ENCODE data around the gene RBMXL2.

RBMXL2 gene

GRCh38 chr11:7088921-7089320 is at the start of gene RBMXL2:
Gene RBMXL2, plus strand, starts transcription at chr11:7088998. Its CDS starts 123 bp downstream, at chr11:7089121.
- DNase-seq (ENCODE audit: low spot score): no peak

- no peak for DNase-seq (ENCODE audit: low spot score)
Measured at GRCh38 chr11:7046474-7047175, 42.2 kb upstream of the RBMXL2 start.

GRCh38 chr11:7050191-7050590 is 38.6 kb upstream of the RBMXL2 start:
- no peak for DNase-seq (ENCODE audit: low spot score)

- DNase-seq (ENCODE audit: low spot score): no peak
Measured at GRCh38 chr11:7056828-7057513, 31.8 kb upstream of the RBMXL2 start.

GRCh38 chr11:7057641-7058040 is 31.2 kb upstream of the RBMXL2 start:
- DNase-seq (ENCODE audit: low spot score): no peak

GRCh38 chr11:7060868-7061267 is 27.9 kb upstream of the RBMXL2 start:
- no peak for DNase-seq (ENCODE audit: low spot score)

GRCh38 chr11:7062534-7062933 is 26.3 kb upstream of the RBMXL2 start:
- no peak for DNase-seq (ENCODE audit: low spot score)

- DNase-seq (ENCODE audit: low spot score): no peak
Measured at GRCh38 chr11:7072401-7073028, 16.3 kb upstream of the RBMXL2 start.

- DNase-seq (ENCODE audit: low spot score): no peak
Measured at GRCh38 chr11:7077101-7077500, 11.7 kb upstream of the RBMXL2 start.

GRCh38 chr11:7079545-7080135 is 9.2 kb upstream of the RBMXL2 start:
- no peak for DNase-seq (ENCODE audit: low spot score)

GRCh38 chr11:7080900-7081299 is 7.9 kb upstream of the RBMXL2 start:
- no peak for DNase-seq (ENCODE audit: low spot score)

GRCh38 chr11:7081441-7081840 is 7.4 kb upstream of the RBMXL2 start:
- DNase-seq (ENCODE audit: low spot score): no peak

GRCh38 chr11:7089328-7090251 is 792 bp downstream of the RBMXL2 start:
- DNase-seq (ENCODE audit: low spot score): no peak

- DNase-seq (ENCODE audit: low spot score): peak; percentile 71
Measured at GRCh38 chr11:7098235-7098832, 9.5 kb downstream of the RBMXL2 start.

- DNase-seq (ENCODE audit: low spot score): no peak
Measured at GRCh38 chr11:7115780-7116179, 27.0 kb downstream of the RBMXL2 start.

GRCh38 chr11:7116370-7116769 is 27.6 kb downstream of the RBMXL2 start:
- no peak for DNase-seq (ENCODE audit: low spot score)

GRCh38 chr11:7138051-7138450 is 49.3 kb downstream of the RBMXL2 start:
- DNase-seq (ENCODE audit: low spot score): no peak
